Thyroid gland (tissue), 4 donors: ENCODE measurements around the gene SLC6A19.

ENCODE experiments used
- CTCF ChIP-seq, 6 experiments: fragments of 200-600 bp in 3 of 6; fragments of 450-650 bp in 3 of 6; sonication (generic) in 3 of 6; IDR thresholded peaks; one replicate each; pipeline ENCODE4 v1.5.1; 2016 to 2019; ENCODE audit warnings: antibody characterized with exemption in 6 of 6, mild to moderate bottlenecking in 2 of 6, inconsistent platforms in 1 of 6, moderate library complexity in 1 of 6
- POLR2A ChIP-seq, 2 donors: fragments of 450-650 bp; IDR thresholded peaks; one replicate each; pipeline ENCODE4 v1.6.1; 2017; ENCODE audit warnings: antibody characterized with exemption in 2 of 2, mild to moderate bottlenecking in 2 of 2, moderate library complexity in 1 of 2

DNA sequence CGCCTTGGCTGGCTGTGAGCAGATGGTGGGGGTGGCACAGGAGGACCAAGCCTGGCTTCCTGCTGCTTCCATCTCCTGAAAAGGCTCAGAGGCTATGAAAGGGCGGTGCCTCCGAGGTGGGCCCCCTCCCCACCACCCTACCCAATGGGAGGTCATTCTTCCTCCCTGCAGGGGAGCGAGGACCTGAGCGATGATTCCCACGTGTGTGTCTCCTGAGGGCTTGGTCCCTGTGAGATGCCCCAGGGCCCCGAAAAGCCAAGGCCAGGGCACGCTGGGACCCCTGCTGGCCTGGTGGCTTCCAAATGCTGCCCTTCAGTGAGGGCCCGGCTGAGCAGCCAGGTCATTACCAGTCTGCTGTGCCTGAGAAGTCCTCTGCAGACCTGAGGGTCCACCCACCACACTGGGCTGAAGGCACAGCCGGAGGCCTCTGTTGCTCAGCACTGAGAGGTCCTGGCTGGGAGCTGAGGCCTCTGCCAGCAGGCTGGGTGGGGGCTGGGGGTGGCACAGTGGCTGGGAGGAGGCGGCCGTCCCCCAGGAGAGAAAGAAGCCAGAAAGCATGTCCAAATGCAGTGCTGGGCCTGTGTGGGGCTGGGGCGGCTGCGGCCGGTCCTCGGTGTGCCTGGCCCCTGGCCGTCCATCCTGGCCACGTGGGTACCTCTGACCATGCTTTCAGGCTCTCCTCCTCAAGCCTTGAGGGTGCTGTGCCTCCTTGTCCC is 14.0 kb upstream of the SLC6A19 start:
- TF ChIP-seq CTCF (IDR thresholded peaks at IDR 0.05) (no peak), POLR2A (IDR thresholded peaks at IDR 0.05) (no peak)
